Dedifferentiated amniotic fluid mesenchymal stem cell (primary cell): ENCODE results near the gene ZNFX1.
A peak's percentile ranks its signal among the peaks of the same experiment; 100 is the strongest.
"Not testable (repeated sequence)": the region's sequence is repeated elsewhere in the genome, so short reads cannot be mapped to it uniquely, and the experiment has no call there.

Source experiments
- DNase-seq: peaks from one replicate; pipeline ENCODE4 v3.0.0-alpha.2; 2016; ENCODE audit errors: extremely low spot score

The ZNFX1 gene

GRCh38 chr20:49248301-49248700 lies 29.6 kb downstream of the ZNFX1 start:
- no peak for DNase-seq

- no peak for DNase-seq
These were observed 30.1 kb downstream of the ZNFX1 start for GRCh38 chr20:49247792-49248191.

- no peak for DNase-seq
These were observed 30.6 kb downstream of the ZNFX1 start for GRCh38 chr20:49247169-49247723.

GRCh38 chr20:49245921-49246740 lies 31.7 kb downstream of the ZNFX1 start:
- DNase-seq, result peak; percentile 35

- DNase-seq, result no peak
These were observed 40.3 kb downstream of the ZNFX1 start for GRCh38 chr20:49237531-49237930.

GRCh38 chr20:49236301-49236700 lies 41.6 kb downstream of the ZNFX1 start:
- DNase-seq, result no peak

- DNase-seq, result no peak
These were observed 43.0 kb downstream of the ZNFX1 start for GRCh38 chr20:49234831-49235230.

GRCh38 chr20:49233226-49233625 lies 44.6 kb downstream of the ZNFX1 start:
- no peak for DNase-seq

- no peak for DNase-seq
These were observed 46.4 kb downstream of the ZNFX1 start for GRCh38 chr20:49231471-49231870.

- no peak for DNase-seq
These were observed 47.2 kb downstream of the ZNFX1 start for GRCh38 chr20:49230561-49231133.

GRCh38 chr20:49230021-49230420 lies 47.8 kb downstream of the ZNFX1 start:
- DNase-seq, result no peak

- DNase-seq, result no peak
These were observed 48.5 kb downstream of the ZNFX1 start for GRCh38 chr20:49229381-49229780.

GRCh38 chr20:49228676-49229075 lies 49.2 kb downstream of the ZNFX1 start:
- no peak for DNase-seq

- DNase-seq, result no peak
These were observed 52.0 kb downstream of the ZNFX1 start for GRCh38 chr20:49225896-49226295.

- DNase-seq, result no peak
These were observed 57.7 kb downstream of the ZNFX1 start for GRCh38 chr20:49219924-49220831.

GRCh38 chr20:49219091-49219923 lies 58.5 kb downstream of the ZNFX1 start, which contains the start of gene DDX27:
Gene DDX27 (plus strand): TSS chr20:49219416. CDS start chr20:49219449, 33 bp downstream.
- DNase-seq, result peak; percentile 99

- DNase-seq, result not testable (repeated sequence)
These were observed 59.1 kb downstream of the ZNFX1 start for GRCh38 chr20:49218739-49219090.

- DNase-seq, result peak; percentile 94
These were observed 60.8 kb downstream of the ZNFX1 start for GRCh38 chr20:49216991-49217578.

GRCh38 chr20:49215232-49215631 lies 62.6 kb downstream of the ZNFX1 start:
- DNase-seq, result no peak

- DNase-seq, result no peak
These were observed 63.3 kb downstream of the ZNFX1 start for GRCh38 chr20:49214571-49214970.

- DNase-seq, result no peak
These were observed 67.1 kb downstream of the ZNFX1 start for GRCh38 chr20:49210757-49211110.
